Activated CD8-positive, alpha-beta T cell treated with anti-CD3 and anti-CD28 coated beads for 36 hours (primary cell): ENCODE results near the gene INPP5D. TPM values are rescaled to one million over a fixed set of nuclear protein-coding genes. Genes with fewer than 3 reads are reported as not detected.

ENCODE experiments used
- ATAC-seq: fragments of 200-7000 bp; cut with Tn5 transposase; one replicate; pipeline ENCODE4 v1.10.0; 2021; ENCODE audit warnings: mild to moderate bottlenecking, moderate library complexity
- CTCF ChIA-PET: fragments of 350-600 bp; sonication (Branson Sonifier 250); formaldehyde crosslinking; loops from one replicate; lab custom pipeline; 2021; ENCODE audit warnings: antibody characterized with exemption; lab: Charles Lee
- POLR2A ChIA-PET: fragments of 350-600 bp; sonication (Branson Sonifier 250); formaldehyde crosslinking; loops from one replicate; lab custom pipeline; 2021; ENCODE audit warnings: antibody characterized with exemption; lab: Charles Lee
- DNase-seq: peaks from one replicate; pipeline ENCODE4 v3.0.0-alpha.2; 2020
- H3K27ac Mint-ChIP-seq: one replicate; pipeline ENCODE4 v1.8.0; 2021; ENCODE audit warnings: mild to moderate bottlenecking, mixed read lengths
- H3K27me3 Mint-ChIP-seq: one replicate; pipeline ENCODE4 v1.8.0; 2021; ENCODE audit warnings: mixed read lengths
- H3K36me3 Mint-ChIP-seq: one replicate; pipeline ENCODE4 v1.8.0; 2021; ENCODE audit warnings: low read depth, mixed read lengths
- H3K4me1 Mint-ChIP-seq: one replicate; pipeline ENCODE4 v1.8.0; 2021; ENCODE audit warnings: low read depth, mixed read lengths
- H3K4me3 Mint-ChIP-seq: one replicate; pipeline ENCODE4 v1.8.0; 2021; ENCODE audit warnings: mild to moderate bottlenecking, moderate library complexity, mixed read lengths
- H3K9me3 Mint-ChIP-seq: one replicate; pipeline ENCODE4 v1.8.0; 2021; ENCODE audit warnings: mixed read lengths
- intact Hi-C: fragments of 100-400 bp; cut with micrococcal nuclease; formaldehyde crosslinking; loops from one replicate; pipeline ENCODE4 v1.10.0; 2022
- total RNA-seq, 2 experiments: library from RNA; stranded (reverse); gene quantifications; one replicate each; pipeline ENCODE4 v1.2.3, GENCODE V29; 2021
- TF ChIP-seq, protein P1 (sequence below): fragments of 200-600 bp; IDR thresholded peaks from one replicate; pipeline ENCODE4 v1.8.0; 2022; ENCODE audit warnings: antibody characterized with exemption, mild to moderate bottlenecking

Gene INPP5D
- total RNA-seq, 2 experiments from 2014 or later: 38.6 to 40.2 TPM

DNA sequence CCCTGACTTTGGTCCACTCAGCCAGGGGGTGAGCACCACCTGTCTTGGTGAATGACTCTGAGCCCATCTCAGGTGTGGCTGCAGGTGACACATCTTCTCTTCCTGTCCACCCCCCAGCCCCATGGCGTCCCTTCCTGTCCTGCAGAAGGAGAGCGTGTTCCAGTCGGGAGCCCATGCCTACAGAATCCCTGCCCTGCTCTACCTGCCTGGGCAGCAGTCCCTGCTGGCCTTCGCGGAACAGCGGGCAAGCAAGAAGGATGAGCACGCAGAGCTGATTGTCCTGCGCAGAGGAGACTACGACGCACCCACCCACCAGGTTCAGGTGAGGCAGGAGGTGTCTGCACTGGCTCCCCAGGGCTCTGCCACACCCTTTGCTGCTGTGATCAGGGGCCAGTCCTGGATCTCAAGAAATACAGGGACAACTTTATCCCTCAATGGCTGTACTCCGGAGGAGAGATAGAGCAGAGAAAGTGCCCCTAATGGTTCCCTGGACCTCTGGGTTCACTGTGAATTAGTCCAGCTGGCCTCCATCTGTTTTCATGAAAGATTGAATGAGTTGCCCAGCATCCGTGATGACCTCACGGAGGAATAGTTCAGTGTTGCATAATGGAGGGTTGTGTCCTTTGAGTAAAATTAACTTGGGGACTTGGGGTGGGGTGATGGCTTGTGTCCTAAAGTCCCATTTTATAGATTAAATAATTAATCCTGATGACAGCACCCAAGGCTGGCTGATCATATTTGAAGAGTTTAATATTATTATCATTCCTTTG, 27.4 kb upstream of the INPP5D start, which contains the start of gene NEU2:
Gene NEU2 (plus strand): TSS at position 122 of the 770 bp plus-strand sequence. CDS start 0 bp downstream, at position 122.
- H3K4me3 Mint-ChIP-seq: no peak within 1 kb of the TSS
- intact Hi-C loops: no loop called here
- H3K27ac Mint-ChIP-seq: no peak within 1 kb of the TSS
- H3K4me1 Mint-ChIP-seq: no peaks in the 10 kb centered on the region
- no peak for ATAC-seq
- no peaks in the 10 kb centered on the region for H3K36me3 Mint-ChIP-seq
- H3K9me3 Mint-ChIP-seq: no peaks in the 10 kb centered on the region
- ChIA-PET POLR2A (no interaction called here), CTCF (interaction anchor here (0.6 to 3.4 kb wide), 3 partner anchors 9 to 462 kb away, joined by 3 to 20 read pairs (median 4); no protein-coding TSS in a partner anchor)
- H3K27me3 Mint-ChIP-seq: no peaks in the 10 kb centered on the region
- no peak for DNase-seq
- TF ChIP-seq, protein P1, sequence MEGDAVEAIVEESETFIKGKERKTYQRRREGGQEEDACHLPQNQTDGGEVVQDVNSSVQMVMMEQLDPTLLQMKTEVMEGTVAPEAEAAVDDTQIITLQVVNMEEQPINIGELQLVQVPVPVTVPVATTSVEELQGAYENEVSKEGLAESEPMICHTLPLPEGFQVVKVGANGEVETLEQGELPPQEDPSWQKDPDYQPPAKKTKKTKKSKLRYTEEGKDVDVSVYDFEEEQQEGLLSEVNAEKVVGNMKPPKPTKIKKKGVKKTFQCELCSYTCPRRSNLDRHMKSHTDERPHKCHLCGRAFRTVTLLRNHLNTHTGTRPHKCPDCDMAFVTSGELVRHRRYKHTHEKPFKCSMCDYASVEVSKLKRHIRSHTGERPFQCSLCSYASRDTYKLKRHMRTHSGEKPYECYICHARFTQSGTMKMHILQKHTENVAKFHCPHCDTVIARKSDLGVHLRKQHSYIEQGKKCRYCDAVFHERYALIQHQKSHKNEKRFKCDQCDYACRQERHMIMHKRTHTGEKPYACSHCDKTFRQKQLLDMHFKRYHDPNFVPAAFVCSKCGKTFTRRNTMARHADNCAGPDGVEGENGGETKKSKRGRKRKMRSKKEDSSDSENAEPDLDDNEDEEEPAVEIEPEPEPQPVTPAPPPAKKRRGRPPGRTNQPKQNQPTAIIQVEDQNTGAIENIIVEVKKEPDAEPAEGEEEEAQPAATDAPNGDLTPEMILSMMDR: no peak

DNA sequence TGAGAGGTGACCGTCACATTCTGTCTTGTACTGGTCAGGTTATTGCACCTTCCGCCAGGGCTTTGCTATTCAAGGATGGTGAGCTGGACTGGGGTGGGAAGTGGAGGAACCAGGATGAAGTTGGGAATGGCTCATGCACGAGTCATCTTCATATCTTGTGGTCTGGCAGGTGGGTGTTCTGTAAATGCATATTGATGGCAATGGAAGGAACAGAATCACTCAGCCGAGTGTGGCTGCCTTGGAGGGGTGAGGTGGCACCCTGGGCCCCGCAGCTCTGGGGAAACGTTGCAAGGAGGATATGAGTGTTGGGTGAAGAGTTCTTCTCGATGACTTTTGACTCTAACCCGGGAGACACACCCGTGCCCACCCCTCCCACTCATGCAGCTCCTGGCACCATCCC, 26.5 kb upstream of the INPP5D start:
- intact Hi-C loops: no loop called here
- ChIA-PET CTCF (interaction anchor here (3.4 kb wide), 1 partner anchor 20 kb away, joined by 20 read pairs; no protein-coding TSS in a partner anchor), POLR2A (no interaction called here)
- no peaks in the 10 kb centered on the region for H3K36me3 Mint-ChIP-seq
- ATAC-seq (no peak), DNase-seq (no peak)
- no peaks in the 10 kb centered on the region for H3K4me1 Mint-ChIP-seq
- no peaks in the 10 kb centered on the region for H3K27me3 Mint-ChIP-seq
- no peaks in the 10 kb centered on the region for H3K9me3 Mint-ChIP-seq
- H3K27ac Mint-ChIP-seq: no peak overlapping the region
- TF ChIP-seq, protein P1: no peak
- H3K4me3 Mint-ChIP-seq: no peak overlapping the region

DNA sequence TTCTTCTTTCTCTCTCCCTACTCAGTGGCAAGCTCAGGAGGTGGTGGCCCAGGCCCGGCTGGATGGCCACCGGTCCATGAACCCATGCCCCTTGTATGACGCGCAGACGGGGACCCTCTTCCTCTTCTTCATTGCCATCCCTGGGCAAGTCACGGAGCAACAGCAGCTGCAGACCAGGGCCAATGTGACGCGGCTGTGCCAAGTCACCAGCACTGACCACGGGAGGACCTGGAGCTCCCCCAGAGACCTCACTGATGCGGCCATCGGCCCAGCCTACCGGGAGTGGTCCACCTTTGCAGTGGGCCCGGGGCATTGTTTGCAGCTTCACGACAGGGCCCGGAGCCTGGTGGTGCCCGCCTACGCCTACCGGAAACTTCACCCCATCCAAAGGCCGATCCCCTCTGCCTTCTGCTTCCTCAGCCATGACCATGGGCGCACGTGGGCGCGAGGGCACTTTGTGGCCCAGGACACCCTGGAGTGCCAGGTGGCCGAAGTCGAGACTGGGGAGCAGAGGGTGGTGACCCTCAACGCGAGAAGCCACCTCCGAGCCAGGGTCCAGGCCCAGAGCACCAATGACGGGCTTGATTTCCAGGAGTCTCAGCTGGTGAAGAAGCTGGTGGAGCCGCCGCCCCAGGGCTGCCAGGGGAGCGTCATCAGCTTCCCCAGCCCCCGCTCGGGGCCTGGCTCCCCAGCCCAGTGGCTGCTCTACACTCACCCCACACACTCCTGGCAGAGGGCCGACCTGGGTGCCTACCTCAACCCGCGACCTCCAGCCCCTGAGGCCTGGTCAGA, 25.9 kb upstream of the INPP5D start:
- intact Hi-C loops: no loop called here
- H3K27me3 Mint-ChIP-seq: no peaks in the 10 kb centered on the region
- ChIA-PET CTCF (interaction anchor here (3.4 kb wide), 1 partner anchor 19 kb away, joined by 20 read pairs; no protein-coding TSS in a partner anchor), POLR2A (interaction anchor here (0.8 kb wide), 1 partner anchor 26 kb away, joined by 3 read pairs; the partner anchor contains the start of gene INPP5D)
- no peaks in the 10 kb centered on the region for H3K4me1 Mint-ChIP-seq
- H3K27ac Mint-ChIP-seq: no peak overlapping the region
- DNase-seq: no peak
- ATAC-seq: no peak
- TF ChIP-seq, protein P1: no peak
- no peaks in the 10 kb centered on the region for H3K9me3 Mint-ChIP-seq
- H3K36me3 Mint-ChIP-seq: no peaks in the 10 kb centered on the region
- no peak overlapping the region for H3K4me3 Mint-ChIP-seq

DNA sequence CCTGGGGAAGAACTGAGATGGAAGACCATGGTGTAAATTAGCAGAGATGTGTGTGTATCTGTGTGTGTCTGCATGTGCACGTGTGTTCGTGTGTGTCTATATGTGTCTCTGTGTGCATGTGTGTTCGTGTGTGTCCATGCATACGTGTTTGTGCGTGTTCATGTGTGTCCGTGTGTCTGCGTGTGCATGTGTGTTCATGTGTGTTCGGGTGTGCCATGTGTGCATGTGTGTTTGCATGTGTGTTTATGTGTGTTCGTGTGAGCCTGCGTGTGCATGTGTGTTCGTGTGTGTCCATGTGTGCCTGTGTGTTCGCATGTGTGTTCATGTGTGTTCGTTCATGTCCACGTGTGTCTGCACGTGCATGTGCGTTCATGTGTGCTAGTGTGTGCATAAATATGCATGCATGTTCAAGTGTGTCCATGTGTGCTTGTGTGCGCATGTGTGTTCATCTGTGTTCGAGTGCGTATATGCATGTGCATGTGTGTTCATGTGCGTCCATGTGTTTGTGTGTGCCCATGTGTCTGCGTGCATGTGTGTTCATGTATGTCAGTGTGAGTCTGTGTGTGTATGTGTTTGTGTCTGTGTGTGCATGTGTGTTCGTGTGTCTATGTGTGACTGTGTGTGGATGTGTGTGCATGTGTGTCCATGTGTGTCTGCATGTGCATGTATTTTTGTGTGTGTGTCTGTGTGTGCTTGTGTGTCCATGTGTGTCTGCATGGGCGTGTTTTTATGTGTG, 24.5 kb upstream of the INPP5D start:
- TF ChIP-seq, protein P1: no peak
- H3K27ac Mint-ChIP-seq: no peak overlapping the region
- ChIA-PET CTCF (no interaction called here), POLR2A (no interaction called here)
- no peaks in the 10 kb centered on the region for H3K4me1 Mint-ChIP-seq
- no peaks in the 10 kb centered on the region for H3K27me3 Mint-ChIP-seq
- intact Hi-C loops: no loop called here
- DNase-seq (no peak), ATAC-seq (no peak)
- H3K36me3 Mint-ChIP-seq: no peaks in the 10 kb centered on the region
- no peak overlapping the region for H3K4me3 Mint-ChIP-seq
- H3K9me3 Mint-ChIP-seq: no peaks in the 10 kb centered on the region
